A549 treated with RU486 at 1 μM for 4 hours (cell line): ENCODE measurements around the gene UBXN6. TPM values are rescaled to one million over a fixed set of nuclear protein-coding genes. Genes with fewer than 3 reads are reported as not detected.

Experiments used
- total RNA-seq: library from RNA; stranded (reverse); fragments of 200-300 nt; extraction: Qiagen RNA extraction; gene quantifications from 5 replicates; pipeline ENCODE4 v1.2.3, GENCODE V29; 2022; ENCODE audit warnings: low read depth

The UBXN6 gene, protein sequence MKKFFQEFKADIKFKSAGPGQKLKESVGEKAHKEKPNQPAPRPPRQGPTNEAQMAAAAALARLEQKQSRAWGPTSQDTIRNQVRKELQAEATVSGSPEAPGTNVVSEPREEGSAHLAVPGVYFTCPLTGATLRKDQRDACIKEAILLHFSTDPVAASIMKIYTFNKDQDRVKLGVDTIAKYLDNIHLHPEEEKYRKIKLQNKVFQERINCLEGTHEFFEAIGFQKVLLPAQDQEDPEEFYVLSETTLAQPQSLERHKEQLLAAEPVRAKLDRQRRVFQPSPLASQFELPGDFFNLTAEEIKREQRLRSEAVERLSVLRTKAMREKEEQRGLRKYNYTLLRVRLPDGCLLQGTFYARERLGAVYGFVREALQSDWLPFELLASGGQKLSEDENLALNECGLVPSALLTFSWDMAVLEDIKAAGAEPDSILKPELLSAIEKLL
- 38.4 to 69.4 TPM (median 54.4 TPM) in 5 replicates for total RNA-seq

DNA sequence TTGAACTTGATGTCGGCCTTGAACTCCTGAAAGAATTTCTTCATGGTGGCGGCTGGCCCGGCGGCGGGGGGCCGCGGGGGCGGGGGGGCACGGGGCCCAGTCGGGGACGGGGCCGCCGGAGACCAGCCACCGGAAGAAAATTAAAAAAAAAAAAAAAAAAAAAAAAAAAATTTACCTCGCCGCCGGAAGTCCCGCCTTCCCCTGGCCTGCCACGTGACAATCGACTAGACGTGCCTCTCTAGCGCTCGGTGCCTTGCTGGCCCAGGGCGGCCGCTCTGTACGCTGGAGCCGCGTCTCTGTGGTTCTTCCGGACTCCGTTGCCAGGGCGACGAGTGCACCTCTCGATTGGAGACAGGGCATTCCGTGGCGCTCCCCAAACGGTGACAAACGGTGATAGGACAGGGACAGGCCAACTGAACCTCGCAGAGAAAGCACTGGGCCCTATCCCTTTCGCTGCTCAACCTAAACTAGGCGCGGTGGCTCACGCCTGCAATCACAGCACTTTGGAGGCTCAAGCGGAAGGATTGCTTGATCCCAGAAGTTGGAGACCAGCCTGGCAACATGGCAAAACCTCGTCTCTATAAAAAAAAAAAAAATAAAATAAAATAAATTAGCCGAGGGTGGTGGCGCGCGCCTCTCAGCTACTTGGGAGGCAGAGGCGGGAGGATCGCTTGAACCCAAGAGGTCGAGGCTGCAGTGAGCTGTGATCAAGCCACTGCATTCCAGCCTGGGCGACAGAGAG is at the start of gene UBXN6:
Gene UBXN6, minus strand, starts transcription at position 141 of the 742 bp plus-strand sequence. Its CDS starts 97 bp downstream, at position 44.

DNA sequence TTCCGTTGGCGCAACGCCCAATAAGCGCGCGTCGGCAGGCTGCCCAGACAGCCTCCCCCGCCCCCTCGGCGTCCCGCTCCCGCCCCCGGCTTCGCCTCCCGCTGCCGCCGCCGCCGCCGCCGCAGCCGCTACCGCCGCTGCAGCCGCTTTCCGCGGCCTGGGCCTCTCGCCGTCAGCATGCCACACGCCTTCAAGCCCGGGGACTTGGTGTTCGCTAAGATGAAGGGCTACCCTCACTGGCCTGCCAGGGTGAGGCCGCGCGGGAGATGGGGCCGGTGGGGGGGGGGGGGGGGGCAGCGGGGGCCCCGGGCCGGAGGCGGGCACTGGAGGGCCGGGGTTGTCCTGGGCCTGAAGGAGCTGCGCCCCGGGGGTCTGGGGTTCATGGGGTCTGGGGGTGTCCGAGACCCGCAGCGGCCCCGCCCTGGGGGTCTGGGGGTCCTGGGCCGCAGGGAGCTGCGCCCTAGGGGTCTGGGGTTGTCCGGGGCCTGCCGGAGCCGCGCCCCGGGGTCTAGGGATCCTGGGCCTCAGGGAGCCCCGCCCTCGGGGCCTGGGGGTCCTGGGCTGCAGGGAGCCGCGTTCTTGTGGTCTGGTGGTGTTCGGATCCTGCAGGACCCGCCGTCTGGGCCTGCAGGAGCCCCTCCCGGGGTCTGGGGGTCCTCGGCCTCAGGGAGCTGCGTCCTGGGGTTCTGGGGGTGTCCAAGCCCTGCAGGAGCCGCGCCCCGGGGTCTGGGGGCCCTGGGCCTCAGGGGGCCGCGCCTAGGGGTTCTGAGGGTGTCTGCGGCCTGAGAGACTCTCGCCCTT is 14.8 kb upstream of the UBXN6 start, which contains the start of gene HDGFL2:
Gene HDGFL2, plus strand, starts transcription at position 124 of the 801 bp plus-strand sequence. Its CDS starts 54 bp downstream, at position 178.

DNA sequence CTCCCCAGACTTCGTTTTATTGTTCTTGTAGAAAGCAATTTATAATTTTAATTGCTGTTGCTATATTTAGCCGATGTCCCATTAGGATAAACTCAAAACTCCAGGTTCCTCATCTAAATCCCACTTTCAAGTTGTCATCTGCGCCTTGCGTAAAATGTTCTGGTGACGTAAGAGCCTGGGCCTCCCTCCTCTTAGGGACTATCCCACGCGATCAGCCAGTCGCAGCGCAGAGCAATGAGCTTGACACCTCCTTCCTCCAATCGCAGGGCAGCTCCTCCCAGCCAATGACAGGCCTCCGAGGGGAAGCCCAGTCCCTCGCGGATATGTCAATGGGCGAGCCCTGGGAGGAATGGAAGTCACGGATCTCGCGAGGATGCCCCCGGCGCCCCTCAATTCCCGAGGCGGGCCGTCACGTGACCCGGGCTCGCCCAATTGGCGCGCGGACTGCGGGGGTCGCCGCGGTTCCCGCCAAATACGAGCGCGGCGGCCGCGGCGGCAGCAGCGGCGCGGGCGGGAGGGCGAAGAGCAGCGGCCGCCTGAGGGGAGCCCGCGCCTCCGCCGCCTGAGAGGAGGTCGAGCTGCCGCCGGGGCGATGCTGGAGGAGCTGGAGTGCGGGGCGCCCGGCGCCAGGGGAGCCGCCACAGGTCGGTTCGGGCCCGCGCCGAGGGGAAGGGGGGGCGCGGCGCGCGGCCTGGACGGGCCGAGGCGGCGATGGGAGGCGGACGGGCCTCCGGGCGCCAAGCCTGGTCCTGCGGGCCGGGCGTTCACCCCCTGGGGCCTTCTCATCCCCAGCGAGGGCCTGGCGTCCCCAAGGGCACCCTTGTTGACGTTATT is 55.2 kb downstream of the UBXN6 start, which contains the start of gene CHAF1A:
Gene CHAF1A, plus strand, starts transcription at position 470 of the 834 bp plus-strand sequence. Its CDS starts 123 bp downstream, at position 593.

DNA sequence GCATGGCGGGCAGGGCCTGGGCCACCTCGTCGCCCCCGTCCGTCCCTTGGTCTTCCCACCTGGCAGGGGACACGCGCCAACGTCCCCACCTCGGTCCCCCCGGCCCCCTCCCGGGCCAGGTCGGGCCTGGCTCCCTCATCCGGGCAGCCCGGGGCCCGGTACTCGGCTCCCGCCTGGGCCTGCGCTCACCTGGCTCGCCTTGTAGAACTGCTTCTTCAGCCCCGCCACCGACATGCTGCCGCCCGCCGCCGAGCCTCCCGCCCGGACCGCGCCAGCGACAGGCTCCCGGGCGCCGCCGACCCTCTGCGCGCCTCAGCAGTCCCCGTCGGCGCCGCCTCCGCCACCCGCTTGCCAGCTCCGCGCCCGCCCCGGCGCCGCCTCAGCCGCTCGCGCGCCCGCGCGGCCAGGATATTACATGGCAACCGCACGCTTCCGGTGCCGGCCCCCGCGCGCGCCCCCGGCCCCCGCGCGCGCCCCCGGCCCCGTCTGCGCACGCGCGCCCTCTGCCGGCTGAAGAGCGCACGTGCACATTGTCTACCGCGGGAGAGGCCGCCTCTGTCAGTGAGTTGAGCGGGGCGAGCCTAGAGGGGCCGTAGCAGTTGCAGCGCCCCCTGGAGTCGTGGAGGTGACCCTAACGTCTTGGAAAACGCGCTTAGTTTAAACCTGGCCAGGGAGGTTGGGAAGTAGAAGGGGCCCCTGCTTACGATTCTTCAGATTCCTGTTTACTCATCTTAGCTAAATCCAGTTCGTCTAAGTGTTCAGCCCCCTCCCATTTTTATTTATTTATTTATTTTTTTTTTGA is 57.3 kb downstream of the UBXN6 start, which contains the start of gene SH3GL1:
Gene SH3GL1, minus strand, starts transcription at position 413 of the 802 bp plus-strand sequence. Its CDS starts 179 bp downstream, at position 234.

Other genes starting within 250 kb of the UBXN6 start
- gene EBI3, start 228.3 kb downstream of the UBXN6 start, total RNA-seq, result 1.7 to 4.1 TPM (median 3.1 TPM) in 5 replicates
- gene YJU2, start 210.7 kb downstream of the UBXN6 start, total RNA-seq, result 18.6 to 23.3 TPM (median 20.7 TPM) in 5 replicates
- not detected in 5 replicates for gene SHD, start 178.5 kb downstream of the UBXN6 start, total RNA-seq
- not detected in 5 replicates for gene TMIGD2, start 155.4 kb downstream of the UBXN6 start, total RNA-seq
- 7.4 to 9.0 TPM (median 8.4 TPM) in 5 replicates for gene FSD1, start 153.2 kb downstream of the UBXN6 start, total RNA-seq
- not detected in 5 replicates for gene STAP2, start 119.0 kb downstream of the UBXN6 start, total RNA-seq
- 5.8 to 14.0 TPM (median 10.1 TPM) in 5 replicates for gene MPND, start 114.2 kb downstream of the UBXN6 start, total RNA-seq
- 45.3 to 64.3 TPM (median 56.8 TPM) in 5 replicates for gene SH3GL1, start 57.2 kb downstream of the UBXN6 start, total RNA-seq
- 22.4 to 26.3 TPM (median 23.7 TPM) in 5 replicates for gene CHAF1A, start 55.2 kb downstream of the UBXN6 start, total RNA-seq
- gene HDGFL2, start 14.5 kb upstream of the UBXN6 start, total RNA-seq, result 25.1 to 30.9 TPM (median 29.4 TPM) in 5 replicates
- gene PLIN4, start 60.7 kb upstream of the UBXN6 start, total RNA-seq, result 0.42 to 0.61 TPM (median 0.51 TPM) in 5 replicates
- gene PLIN5, start 77.4 kb upstream of the UBXN6 start, total RNA-seq, result 0.06 to 0.22 TPM (median 0.09 TPM) in 3 of 5 replicates, not detected in the others
- 0.02 to 0.14 TPM (median 0.12 TPM) in 4 of 5 replicates, not detected in the other for gene LRG1, start 82.2 kb upstream of the UBXN6 start, total RNA-seq
- 4.3 to 6.9 TPM (median 6.1 TPM) in 5 replicates for gene SEMA6B, start 101.9 kb upstream of the UBXN6 start, total RNA-seq
- gene TNFAIP8L1, start 181.7 kb upstream of the UBXN6 start, total RNA-seq, result 2.4 to 5.4 TPM (median 4.6 TPM) in 5 replicates
- gene MYDGF, start 212.5 kb upstream of the UBXN6 start, total RNA-seq, result 115 to 147 TPM (median 144 TPM) in 5 replicates